ENCODE results near the gene KSR1. TPM values are rescaled to one million over a fixed set of nuclear protein-coding genes. Genes with fewer than 3 reads are reported as not detected.

KSR1 gene
- total and polyA plus RNA-seq, 2 experiments from 2014 or later = 7.8 to 53.2 TPM

GRCh38 chr17:27575912-27576252, 119.6 kb downstream of the KSR1 start:
- Mint-ChIP-seq H3K36me3 (ENCODE audit: low read depth) (no peaks in the 10 kb centered on the region; the same call in 2 of the 3 replicates), H3K27ac (0 out of 2 replicates have a peak overlapping the region, but pooled peaks have one; percentile 18), H3K4me3 (no peak overlapping the region), H3K27me3 (ENCODE audit: insufficient read depth, low read depth, poor library complexity) (peaks cover 7% of the 10 kb centered on the region), H3K4me1 (peaks cover 60% of the 10 kb centered on the region), H3K9me3 (no peaks in the 10 kb centered on the region)
- no peak overlapping the region for H3K4me3 ChIP-seq
- peaks cover 43% of the 10 kb centered on the region for H3K4me1 ChIP-seq (ENCODE audit: insufficient read depth)
- no peaks in the 10 kb centered on the region for H3K27me3 ChIP-seq (ENCODE audit: insufficient read depth)
- H3K9me2 ChIP-seq (ENCODE audit: insufficient read depth) = peaks cover 13% of the 10 kb centered on the region
- no peak overlapping the region for H3K27ac ChIP-seq (ENCODE audit: low read depth)
- no peak for TF ChIP-seq EZH2phosphoT487 (IDR thresholded peaks at IDR 0.05; ENCODE audit: unreplicated experiment)
- TF ChIP-seq ZNF331 (CRISPR knock-in tag; IDR thresholded peaks at IDR 0.05; ENCODE audit: low read depth) = no peak
- TF ChIP-seq CREB1 (CRISPR knock-in tag; IDR thresholded peaks at IDR 0.05; ENCODE audit: low read depth) = no peak
- no peak for TF ChIP-seq STAT1 (IDR thresholded peaks at IDR 0.05; ENCODE audit: unreplicated experiment)
- no peak for TF ChIP-seq ZNF462 (CRISPR knock-in tag; IDR thresholded peaks at IDR 0.05)
- no peak for TF ChIP-seq REST (IDR thresholded peaks at IDR 0.05; ENCODE audit: unreplicated experiment)
- no peak for TF ChIP-seq JUNB (IDR thresholded peaks at IDR 0.05; ENCODE audit: unreplicated experiment)
- no peak for TF ChIP-seq NANOG (IDR thresholded peaks at IDR 0.05; ENCODE audit: borderline replicate concordance)
- TF ChIP-seq ETS1 (IDR thresholded peaks at IDR 0.05) = no peak
- no peak for TF ChIP-seq CTCF (conservative IDR thresholded peaks at IDR 0.05; ENCODE audit: low read depth in 2 of 2)
- DNase-seq (ENCODE audit: low spot score) (no peak), ATAC-seq (no peak)
- no peak overlapping the region for H3K4me2 ChIP-seq
- peaks cover 41% of the 10 kb centered on the region for H3K79me2 ChIP-seq (replicated peaks; ENCODE audit: insufficient read depth)
- no peaks in the 10 kb centered on the region for H3K36me3 ChIP-seq (ENCODE audit: insufficient read depth)
- H3F3A ChIP-seq (replicated peaks; ENCODE audit: low read depth) = no peaks in the 10 kb centered on the region
- no peaks in the 10 kb centered on the region for H4K20me1 ChIP-seq (replicated peaks; ENCODE audit: insufficient read depth)
- H2AFZ ChIP-seq = no peak overlapping the region
